Stimulated activated CD4-positive, alpha-beta T cell treated with anti-CD3 and anti-CD28 coated beads, Interleukin-1b, Interleukin-23, amount 100 ng/mL, for 4 hours (primary cell): ENCODE data around the gene FANCE.

ENCODE experiments used
- DNase-seq, 2 donors: peaks; one replicate each; pipeline ENCODE4 v3.0.0-alpha.2; 2020; ENCODE audit warnings: low read depth in 2 of 2

The FANCE gene

GRCh38 chr6:35468181-35468979 is 16.2 kb downstream of the FANCE start, which contains the start of gene RPL10A:
TSS of gene RPL10A (plus strand) at chr6:35468401. CDS start at chr6:35468435, 34 bp downstream.
- DNase-seq, result peak; percentile 91 to 97

- peak in 1 of 2 donors; percentile 39 for DNase-seq
Measured at GRCh38 chr6:35468980-35469750, 17.0 kb downstream of the FANCE start.

- no peak for DNase-seq
Measured at GRCh38 chr6:35469751-35470662, 17.9 kb downstream of the FANCE start.

- DNase-seq, result no peak
Measured at GRCh38 chr6:35470663-35471120, 18.6 kb downstream of the FANCE start.

- DNase-seq, result no peak
Measured at GRCh38 chr6:35471836-35472345, 19.8 kb downstream of the FANCE start.

GRCh38 chr6:35473075-35473849 is 21.1 kb downstream of the FANCE start:
- DNase-seq, result no peak

- no peak for DNase-seq
Measured at GRCh38 chr6:35473850-35474130, 21.7 kb downstream of the FANCE start.

GRCh38 chr6:35474131-35474941 is 22.2 kb downstream of the FANCE start:
- DNase-seq, result no peak

GRCh38 chr6:35474942-35475570 is 22.9 kb downstream of the FANCE start:
- no peak for DNase-seq

- DNase-seq, result no peak
Measured at GRCh38 chr6:35475573-35475972, 23.4 kb downstream of the FANCE start.

GRCh38 chr6:35476004-35476403 is 23.9 kb downstream of the FANCE start:
- no peak for DNase-seq

- DNase-seq, result no peak
Measured at GRCh38 chr6:35477028-35477427, 24.9 kb downstream of the FANCE start.

- no peak for DNase-seq
Measured at GRCh38 chr6:35477551-35478179, 25.5 kb downstream of the FANCE start.

- no peak for DNase-seq
Measured at GRCh38 chr6:35478259-35478658, 26.1 kb downstream of the FANCE start.

GRCh38 chr6:35480176-35480575 is 28.0 kb downstream of the FANCE start:
- DNase-seq, result no peak

- DNase-seq, result no peak
Measured at GRCh38 chr6:35481226-35481625, 29.1 kb downstream of the FANCE start.

- no peak for DNase-seq
Measured at GRCh38 chr6:35483062-35483461, 30.9 kb downstream of the FANCE start.

GRCh38 chr6:35483490-35483889 is 31.4 kb downstream of the FANCE start:
- DNase-seq, result no peak
